Panc1 (cell line): Measurements from ENCODE around the gene TBC1D22A.

ENCODE experiments used
- POLR2AphosphoS5 ChIP-seq: IDR thresholded peaks from 2 replicates; pipeline ENCODE4 v1.6.1; 2012; ENCODE audit warnings: mild to moderate bottlenecking, low read depth, low read length, moderate library complexity
- REST ChIP-seq, 2 experiments: IDR thresholded peaks; 2 replicates each; pipeline ENCODE4 v1.6.1; 2011 to 2012; ENCODE audit warnings: low read depth in 2 of 2, control low read depth in 1 of 2, low read length in 1 of 2, mild to moderate bottlenecking in 1 of 2, moderate library complexity in 1 of 2; ENCODE audit not compliant: insufficient read depth in 1 of 2
- SIN3A ChIP-seq: IDR thresholded peaks from 2 replicates; pipeline ENCODE4 v1.6.1; 2012; ENCODE audit warnings: low read depth, mild to moderate bottlenecking, low read length, moderate library complexity, borderline replicate concordance; ENCODE audit not compliant: insufficient read depth
- TF ChIP-seq, protein P1 (sequence below): fragments of 450-650 bp; IDR thresholded peaks from 2 replicates; pipeline ENCODE4 v1.5.1; 2017; ENCODE audit warnings: mild to moderate bottlenecking

- TF ChIP-seq, protein P1, sequence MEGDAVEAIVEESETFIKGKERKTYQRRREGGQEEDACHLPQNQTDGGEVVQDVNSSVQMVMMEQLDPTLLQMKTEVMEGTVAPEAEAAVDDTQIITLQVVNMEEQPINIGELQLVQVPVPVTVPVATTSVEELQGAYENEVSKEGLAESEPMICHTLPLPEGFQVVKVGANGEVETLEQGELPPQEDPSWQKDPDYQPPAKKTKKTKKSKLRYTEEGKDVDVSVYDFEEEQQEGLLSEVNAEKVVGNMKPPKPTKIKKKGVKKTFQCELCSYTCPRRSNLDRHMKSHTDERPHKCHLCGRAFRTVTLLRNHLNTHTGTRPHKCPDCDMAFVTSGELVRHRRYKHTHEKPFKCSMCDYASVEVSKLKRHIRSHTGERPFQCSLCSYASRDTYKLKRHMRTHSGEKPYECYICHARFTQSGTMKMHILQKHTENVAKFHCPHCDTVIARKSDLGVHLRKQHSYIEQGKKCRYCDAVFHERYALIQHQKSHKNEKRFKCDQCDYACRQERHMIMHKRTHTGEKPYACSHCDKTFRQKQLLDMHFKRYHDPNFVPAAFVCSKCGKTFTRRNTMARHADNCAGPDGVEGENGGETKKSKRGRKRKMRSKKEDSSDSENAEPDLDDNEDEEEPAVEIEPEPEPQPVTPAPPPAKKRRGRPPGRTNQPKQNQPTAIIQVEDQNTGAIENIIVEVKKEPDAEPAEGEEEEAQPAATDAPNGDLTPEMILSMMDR, result no peak
- TF ChIP-seq POLR2AphosphoS5 (no peak), REST (IDR thresholded peaks at IDR 0.05; ENCODE audit: insufficient read depth in 1 of 2, low read depth in 2 of 2, low read length in 1 of 2) (no peak), SIN3A (no peak)
These were observed 326.2 kb downstream of the TBC1D22A start for GRCh38 chr22:47088480-47089158.
